ENCODE measurements around the gene SYCE1L.
A peak's percentile ranks its signal among the peaks of the same experiment; 100 is the strongest.
"Not testable (repeated sequence)": the region's sequence is repeated elsewhere in the genome, so short reads cannot be mapped to it uniquely, and the experiment has no call there.

SYCE1L gene

GRCh38 chr16:77199211-77199610, at the start of gene SYCE1L:
Gene SYCE1L, plus strand, starts transcription at chr16:77199408. Its CDS starts 44 bp downstream, at chr16:77199452.
- DNase-seq: no peak

- DNase-seq: no peak
Observed at GRCh38 chr16:77157346-77158058, 41.7 kb upstream of the SYCE1L start.

- no peak for DNase-seq
Observed at GRCh38 chr16:77158293-77158692, 40.9 kb upstream of the SYCE1L start.

GRCh38 chr16:77165006-77165405, 34.2 kb upstream of the SYCE1L start:
- no peak for DNase-seq

GRCh38 chr16:77165536-77166236, 33.5 kb upstream of the SYCE1L start:
- not testable (repeated sequence) for DNase-seq

- DNase-seq: no peak
Observed at GRCh38 chr16:77166726-77167125, 32.5 kb upstream of the SYCE1L start.

- no peak for DNase-seq
Observed at GRCh38 chr16:77168901-77169300, 30.3 kb upstream of the SYCE1L start.

GRCh38 chr16:77169650-77170236, 29.5 kb upstream of the SYCE1L start:
- DNase-seq: peak; percentile 19

GRCh38 chr16:77170805-77171204, 28.4 kb upstream of the SYCE1L start:
- DNase-seq: no peak

- DNase-seq: no peak
Observed at GRCh38 chr16:77171745-77172635, 27.2 kb upstream of the SYCE1L start.

- no peak for DNase-seq
Observed at GRCh38 chr16:77172951-77173350, 26.3 kb upstream of the SYCE1L start.

- no peak for DNase-seq
Observed at GRCh38 chr16:77183137-77183536, 16.1 kb upstream of the SYCE1L start.

- not testable (repeated sequence) for DNase-seq
Observed at GRCh38 chr16:77186298-77186697, 12.9 kb upstream of the SYCE1L start.

- no peak for DNase-seq
Observed at GRCh38 chr16:77190190-77190477, 9.1 kb upstream of the SYCE1L start.

- peak; percentile 88 for DNase-seq
Observed at GRCh38 chr16:77190478-77191258, 8.5 kb upstream of the SYCE1L start, which contains the start of gene MON1B. Gene MON1B, plus strand, starts transcription at chr16:77191190. Its CDS starts 296 bp downstream, at chr16:77191486.

- DNase-seq: peak; percentile 21
Observed at GRCh38 chr16:77191259-77191969, 7.8 kb upstream of the SYCE1L start.

GRCh38 chr16:77193377-77193776, 5.8 kb upstream of the SYCE1L start:
- no peak for DNase-seq

- no peak for DNase-seq
Observed at GRCh38 chr16:77194295-77195231, 4.6 kb upstream of the SYCE1L start.

- DNase-seq: no peak
Observed at GRCh38 chr16:77195411-77195810, 3.8 kb upstream of the SYCE1L start.

- no peak for DNase-seq
Observed at GRCh38 chr16:77197747-77198146, 1.5 kb upstream of the SYCE1L start.
